HG02642 (cell line): ENCODE results near the gene RUNX1.

Experiments used
- ATAC-seq: cut with Tn5 transposase; IDR thresholded peaks from one replicate; pipeline ENCODE4 v1.9.1; 2021; ENCODE audit warnings: mild to moderate bottlenecking; ENCODE audit not compliant: unreplicated experiment, poor library complexity

RUNX1 gene

GRCh38 chr21:35038772-35039319, 10.3 kb downstream of the RUNX1 start:
- ATAC-seq = no peak

GRCh38 chr21:35037384-35037765, 11.7 kb downstream of the RUNX1 start:
- ATAC-seq = no peak

- ATAC-seq = no peak
Observed at GRCh38 chr21:35036465-35037383, 12.4 kb downstream of the RUNX1 start.

GRCh38 chr21:35035581-35035980, 13.5 kb downstream of the RUNX1 start:
- ATAC-seq = no peak

- ATAC-seq = no peak
Observed at GRCh38 chr21:35035116-35035515, 14.0 kb downstream of the RUNX1 start.

GRCh38 chr21:35034203-35034926, 14.7 kb downstream of the RUNX1 start:
- ATAC-seq = no peak

- no peak for ATAC-seq
Observed at GRCh38 chr21:35032474-35033263, 16.4 kb downstream of the RUNX1 start.

- ATAC-seq = no peak
Observed at GRCh38 chr21:35028451-35028978, 20.6 kb downstream of the RUNX1 start.

- no peak for ATAC-seq
Observed at GRCh38 chr21:35027563-35028450, 21.3 kb downstream of the RUNX1 start.

GRCh38 chr21:35026617-35027562, 22.2 kb downstream of the RUNX1 start:
- ATAC-seq = peak; percentile 88

GRCh38 chr21:35026153-35026500, 23.0 kb downstream of the RUNX1 start:
- ATAC-seq = no peak

- no peak for ATAC-seq
Observed at GRCh38 chr21:35025206-35026152, 23.6 kb downstream of the RUNX1 start.

- ATAC-seq = no peak
Observed at GRCh38 chr21:35024513-35024912, 24.6 kb downstream of the RUNX1 start.

- no peak for ATAC-seq
Observed at GRCh38 chr21:35024071-35024420, 25.1 kb downstream of the RUNX1 start.

- no peak for ATAC-seq
Observed at GRCh38 chr21:35023396-35024070, 25.6 kb downstream of the RUNX1 start.

- ATAC-seq = no peak
Observed at GRCh38 chr21:35021546-35021945, 27.6 kb downstream of the RUNX1 start.

GRCh38 chr21:35020902-35021301, 28.2 kb downstream of the RUNX1 start:
- no peak for ATAC-seq
